RWPE1 (cell line): ENCODE data around the gene GREB1L.

ENCODE experiments used
- CTCF ChIA-PET: fragments of 350-600 bp; sonication (Branson Sonifier 250); formaldehyde crosslinking; extraction: SDS; loops from one replicate; lab custom pipeline; 2021; lab: Yijun Ruan, JAX
- POLR2A ChIA-PET: fragments of 400-600 bp; formaldehyde crosslinking; extraction: SDS; loops from one replicate; lab custom pipeline; 2020; ENCODE audit warnings: antibody characterized with exemption; ENCODE audit not compliant: low non-redundant PET; lab: Yijun Ruan, JAX
- DNase-seq: peaks from one replicate; pipeline ENCODE4 v3.0.0; 2012; ENCODE audit warnings: low spot score
- H3K27ac ChIP-seq: fragments of 450-650 bp; 2 replicates; pipeline ENCODE4 v1.5.1; 2017
- TF ChIP-seq, protein P1 (sequence below): fragments of 450-650 bp; conservative IDR thresholded peaks from 2 replicates; pipeline ENCODE4 v1.5.1; 2017; ENCODE audit warnings: low read depth, mild to moderate bottlenecking

The GREB1L gene

GRCh38 chr18:21242141-21242779 is at the start of gene GREB1L:
Gene GREB1L, plus strand, starts transcription at chr18:21242232. Its CDS starts 141,287 bp downstream, at chr18:21383519.
- TF ChIP-seq, protein P1, sequence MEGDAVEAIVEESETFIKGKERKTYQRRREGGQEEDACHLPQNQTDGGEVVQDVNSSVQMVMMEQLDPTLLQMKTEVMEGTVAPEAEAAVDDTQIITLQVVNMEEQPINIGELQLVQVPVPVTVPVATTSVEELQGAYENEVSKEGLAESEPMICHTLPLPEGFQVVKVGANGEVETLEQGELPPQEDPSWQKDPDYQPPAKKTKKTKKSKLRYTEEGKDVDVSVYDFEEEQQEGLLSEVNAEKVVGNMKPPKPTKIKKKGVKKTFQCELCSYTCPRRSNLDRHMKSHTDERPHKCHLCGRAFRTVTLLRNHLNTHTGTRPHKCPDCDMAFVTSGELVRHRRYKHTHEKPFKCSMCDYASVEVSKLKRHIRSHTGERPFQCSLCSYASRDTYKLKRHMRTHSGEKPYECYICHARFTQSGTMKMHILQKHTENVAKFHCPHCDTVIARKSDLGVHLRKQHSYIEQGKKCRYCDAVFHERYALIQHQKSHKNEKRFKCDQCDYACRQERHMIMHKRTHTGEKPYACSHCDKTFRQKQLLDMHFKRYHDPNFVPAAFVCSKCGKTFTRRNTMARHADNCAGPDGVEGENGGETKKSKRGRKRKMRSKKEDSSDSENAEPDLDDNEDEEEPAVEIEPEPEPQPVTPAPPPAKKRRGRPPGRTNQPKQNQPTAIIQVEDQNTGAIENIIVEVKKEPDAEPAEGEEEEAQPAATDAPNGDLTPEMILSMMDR: peak; percentile 41
- ChIA-PET CTCF (interaction anchor here (0.6 to 0.8 kb wide), 4 partner anchors 14 to 203 kb away, joined by 3 to 4 read pairs (median 4); no protein-coding TSS in a partner anchor), POLR2A (no interaction called here)
- peak; percentile 67 for DNase-seq
- no peak within 1 kb of the TSS for H3K27ac ChIP-seq

DNA sequence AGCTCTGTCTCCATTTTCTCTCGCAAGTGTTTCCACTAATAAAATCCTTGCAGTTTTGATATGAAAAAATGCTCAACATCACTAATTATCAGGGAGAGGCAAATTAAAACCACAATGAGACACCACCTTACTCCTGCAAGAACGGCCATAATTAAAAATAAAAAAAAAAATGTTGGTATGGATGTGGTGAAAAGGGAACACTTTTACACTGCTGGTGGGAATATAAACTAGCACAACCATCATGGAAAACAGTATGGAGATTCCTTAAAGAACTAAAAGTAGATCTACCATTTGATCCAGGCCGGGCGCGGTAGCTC is 49.8 kb upstream of the GREB1L start:
- no peak overlapping the region for H3K27ac ChIP-seq
- TF ChIP-seq, protein P1: no peak
- POLR2A ChIA-PET: interaction anchor here (0.6 kb wide), 1 partner anchor 653 kb away, joined by 4 read pairs; no protein-coding TSS in a partner anchor
- CTCF ChIA-PET: interaction anchor here (0.5 to 1.2 kb wide), 8 partner anchors 15 to 500 kb away, joined by 3 to 4 read pairs (median 3); partner anchors contain the start of gene ROCK1
- DNase-seq: no peak

GRCh38 chr18:21194871-21195771 is 46.9 kb upstream of the GREB1L start:
- TF ChIP-seq, protein P1: peak; percentile 76
- no peak overlapping the region for H3K27ac ChIP-seq
- ChIA-PET CTCF (interaction anchor here (0.6 to 2.5 kb wide), 18 partner anchors 9 to 774 kb away, joined by 3 to 24 read pairs (median 4); no protein-coding TSS in a partner anchor), POLR2A (no interaction called here)
- peak; percentile 23 for DNase-seq

GRCh38 chr18:21196426-21196825 is 45.6 kb upstream of the GREB1L start:
- TF ChIP-seq, protein P1: no peak
- ChIA-PET POLR2A (no interaction called here), CTCF (interaction anchor here (0.6 to 2.5 kb wide), 3 partner anchors 15 to 626 kb away, joined by 3 to 24 read pairs (median 7); no protein-coding TSS in a partner anchor)
- DNase-seq: no peak
- no peak overlapping the region for H3K27ac ChIP-seq

- DNase-seq: no peak
- no peak overlapping the region for H3K27ac ChIP-seq
- TF ChIP-seq, protein P1: no peak
- ChIA-PET CTCF (interaction anchor here (1.2 kb wide), 1 partner anchor 17 kb away, joined by 3 read pairs; no protein-coding TSS in a partner anchor), POLR2A (no interaction called here)
Measured at GRCh38 chr18:21203126-21203525, 38.9 kb upstream of the GREB1L start.
